ENCODE data around the gene NFIL3.

The NFIL3 gene

GRCh38 chr9:91422758-91423711, 597 bp downstream of the NFIL3 start:
- peaks cover 0 to 41% (median 18%) of the 10 kb centered on the region in 3 experiments for H3K27me3 ChIP-seq (ENCODE audit: control insufficient read depth in 3 of 3, insufficient read depth in 3 of 3, low read depth in 1 of 3, low read length in 3 of 3)
- H3K36me3 ChIP-seq (replicated peaks in 1 of 2; ENCODE audit: control insufficient read depth in 2 of 2, insufficient read depth in 2 of 2, low read length in 2 of 2), result no peaks in the 10 kb centered on the region

GRCh38 chr9:91421971-91422757, 1.5 kb downstream of the NFIL3 start:
- Histone ChIP-seq H3K9ac (ENCODE audit: low read depth, low read length, poor library complexity) (no peak overlapping the region), H2AFZ (ENCODE audit: low read length) (peak overlapping the region; percentile 94), H3K18ac (ENCODE audit: low read length) (no peak overlapping the region), H2BK5ac (ENCODE audit: low read length) (no peak overlapping the region), H3K27me3 (ENCODE audit: control insufficient read depth in 3 of 3, insufficient read depth in 3 of 3, low read depth in 1 of 3, low read length in 3 of 3) (peaks cover 0 to 32% (median 18%) of the 10 kb centered on the region in 3 experiments), H2BK12ac (ENCODE audit: low read length) (no peak overlapping the region), H2AK5ac (ENCODE audit: low read depth, low read length) (no peak overlapping the region), H3K4me1 (ENCODE audit: control insufficient read depth in 2 of 2, insufficient read depth in 1 of 2, low read depth in 1 of 2, low read length in 2 of 2) (peaks cover 4 to 7% of the 10 kb centered on the region in 2 donors), H3K4ac (ENCODE audit: low read length) (no peak overlapping the region), H3K14ac (ENCODE audit: low read length) (no peak overlapping the region), H4K8ac (ENCODE audit: low read depth, low read length) (no peak overlapping the region), H4K91ac (ENCODE audit: low read depth, low read length, poor library complexity) (no peak overlapping the region), H2BK15ac (ENCODE audit: low read length) (no peak overlapping the region), H3K27ac (replicated peaks; ENCODE audit: low read length) (no peak overlapping the region), H3K36me3 (replicated peaks in 1 of 2; ENCODE audit: control insufficient read depth in 2 of 2, insufficient read depth in 2 of 2, low read length in 2 of 2) (no peaks in the 10 kb centered on the region), H3K4me2 (ENCODE audit: insufficient read depth, low read length, poor library complexity, severe bottlenecking) (peak overlapping the region; percentile 60), H2BK120ac (ENCODE audit: low read depth, low read length) (no peak overlapping the region), H3K79me1 (ENCODE audit: low read depth, low read length) (peaks cover 1% of the 10 kb centered on the region), H3K4me3 (ENCODE audit: low read length in 2 of 2) (peak overlapping the region; percentile 68 to 81), H3K23ac (ENCODE audit: low read depth, low read length, poor library complexity) (no peak overlapping the region), H3K9me3 (replicated peaks in 1 of 2; ENCODE audit: control insufficient read depth in 2 of 2, insufficient read depth in 1 of 2, low read depth in 1 of 2, low read length in 2 of 2) (peaks cover 0 to 8% of the 10 kb centered on the region in 2 donors)
- DNase-seq (ENCODE audit: low spot score), result peak; percentile 6
- WGBS, 2 donors (ENCODE audit: extremely low coverage in 2 of 2, insufficient read length in 2 of 2, insufficient replicate concordance in 1 of 2), result no CpG with 5 or more reads among the region's 16 CpGs

More at GRCh38 chr9:91422758-91423711, 597 bp downstream of the NFIL3 start:
- peak overlapping the region; percentile 49 for H3K18ac ChIP-seq (ENCODE audit: low read length)
- H3K9me3 ChIP-seq (replicated peaks in 1 of 2; ENCODE audit: control insufficient read depth in 2 of 2, insufficient read depth in 1 of 2, low read depth in 1 of 2, low read length in 2 of 2), result peaks cover 0 to 8% of the 10 kb centered on the region in 2 donors
- H3K14ac ChIP-seq (ENCODE audit: low read length), result no peak overlapping the region
- H3K9ac ChIP-seq (ENCODE audit: low read depth, low read length, poor library complexity), result peak overlapping the region; percentile 68
- WGBS, 2 donors (ENCODE audit: extremely low coverage in 2 of 2, insufficient read length in 2 of 2, insufficient replicate concordance in 1 of 2), result no CpG with 5 or more reads among the region's 76 CpGs
- no peak overlapping the region for H3K4ac ChIP-seq (ENCODE audit: low read length)
- no peak overlapping the region for H2BK12ac ChIP-seq (ENCODE audit: low read length)
- no peak overlapping the region for H2BK5ac ChIP-seq (ENCODE audit: low read length)
- H2BK15ac ChIP-seq (ENCODE audit: low read length), result no peak overlapping the region
- H3K4me3 ChIP-seq (ENCODE audit: low read length in 2 of 2), result peak overlapping the region; percentile 68 to 81
- H3K4me2 ChIP-seq (ENCODE audit: insufficient read depth, low read length, poor library complexity, severe bottlenecking), result peak overlapping the region; percentile 60
- H2AK5ac ChIP-seq (ENCODE audit: low read depth, low read length), result no peak overlapping the region
- H4K91ac ChIP-seq (ENCODE audit: low read depth, low read length, poor library complexity), result no peak overlapping the region
- H2BK120ac ChIP-seq (ENCODE audit: low read depth, low read length), result no peak overlapping the region
- H2AFZ ChIP-seq (ENCODE audit: low read length), result peak overlapping the region; percentile 94
- peak; percentile 56 for DNase-seq (ENCODE audit: low spot score)
- H3K27ac ChIP-seq (replicated peaks; ENCODE audit: low read length), result no peak overlapping the region
- H3K4me1 ChIP-seq (ENCODE audit: control insufficient read depth in 2 of 2, insufficient read depth in 1 of 2, low read depth in 1 of 2, low read length in 2 of 2), result peaks cover 4 to 7% of the 10 kb centered on the region in 2 donors
- H3K23ac ChIP-seq (ENCODE audit: low read depth, low read length, poor library complexity), result peak overlapping the region; percentile 10
- no peak overlapping the region for H4K8ac ChIP-seq (ENCODE audit: low read depth, low read length)
- peaks cover 1% of the 10 kb centered on the region for H3K79me1 ChIP-seq (ENCODE audit: low read depth, low read length)

GRCh38 chr9:91421128-91421765, 2.4 kb downstream of the NFIL3 start:
- no CpG with 5 or more reads among the region's 69 CpGs for WGBS, 2 donors (ENCODE audit: extremely low coverage in 2 of 2, insufficient read length in 2 of 2, insufficient replicate concordance in 1 of 2)
- H3K79me1 ChIP-seq (ENCODE audit: low read depth, low read length), result peaks cover 1% of the 10 kb centered on the region
- peak overlapping the region; percentile 63 for H3K9ac ChIP-seq (ENCODE audit: low read depth, low read length, poor library complexity)
- H3K4me1 ChIP-seq (ENCODE audit: control insufficient read depth in 2 of 2, insufficient read depth in 1 of 2, low read depth in 1 of 2, low read length in 2 of 2), result peaks cover 4 to 7% of the 10 kb centered on the region in 2 donors
- H3K27ac ChIP-seq (replicated peaks; ENCODE audit: low read length), result no peak overlapping the region
- H3K4me2 ChIP-seq (ENCODE audit: insufficient read depth, low read length, poor library complexity, severe bottlenecking), result peak overlapping the region; percentile 77
- H3K23ac ChIP-seq (ENCODE audit: low read depth, low read length, poor library complexity), result no peak overlapping the region
- no peak overlapping the region for H4K91ac ChIP-seq (ENCODE audit: low read depth, low read length, poor library complexity)
- no peak overlapping the region for H2AK5ac ChIP-seq (ENCODE audit: low read depth, low read length)
- H3K18ac ChIP-seq (ENCODE audit: low read length), result peak overlapping the region; percentile 75
- no peak overlapping the region for H2BK120ac ChIP-seq (ENCODE audit: low read depth, low read length)
- H3K4me3 ChIP-seq (ENCODE audit: low read length in 2 of 2), result peak overlapping the region; percentile 68 to 82
- H3K27me3 ChIP-seq (ENCODE audit: control insufficient read depth in 3 of 3, insufficient read depth in 3 of 3, low read depth in 1 of 3, low read length in 3 of 3), result peaks cover 0 to 23% (median 18%) of the 10 kb centered on the region in 3 experiments
- no peak overlapping the region for H4K8ac ChIP-seq (ENCODE audit: low read depth, low read length)
- peak overlapping the region; percentile 95 for H2AFZ ChIP-seq (ENCODE audit: low read length)
- H3K4ac ChIP-seq (ENCODE audit: low read length), result no peak overlapping the region
- DNase-seq (ENCODE audit: low spot score), result peak; percentile 49
- H3K9me3 ChIP-seq (replicated peaks in 1 of 2; ENCODE audit: control insufficient read depth in 2 of 2, insufficient read depth in 1 of 2, low read depth in 1 of 2, low read length in 2 of 2), result peaks cover 0 to 8% of the 10 kb centered on the region in 2 donors
- H3K36me3 ChIP-seq (replicated peaks in 1 of 2; ENCODE audit: control insufficient read depth in 2 of 2, insufficient read depth in 2 of 2, low read length in 2 of 2), result no peaks in the 10 kb centered on the region
- no peak overlapping the region for H2BK12ac ChIP-seq (ENCODE audit: low read length)
- no peak overlapping the region for H2BK5ac ChIP-seq (ENCODE audit: low read length)
- no peak overlapping the region for H2BK15ac ChIP-seq (ENCODE audit: low read length)
- H3K14ac ChIP-seq (ENCODE audit: low read length), result no peak overlapping the region

Measured in neuronal stem cell (in vitro differentiated cells).